NCI-H226 (cell line): ENCODE data around the gene ZNF664.

Source experiments
- DNase-seq: peaks from one replicate; pipeline ENCODE4 v3.0.0-alpha.2; 2015

ZNF664 gene

DNA sequence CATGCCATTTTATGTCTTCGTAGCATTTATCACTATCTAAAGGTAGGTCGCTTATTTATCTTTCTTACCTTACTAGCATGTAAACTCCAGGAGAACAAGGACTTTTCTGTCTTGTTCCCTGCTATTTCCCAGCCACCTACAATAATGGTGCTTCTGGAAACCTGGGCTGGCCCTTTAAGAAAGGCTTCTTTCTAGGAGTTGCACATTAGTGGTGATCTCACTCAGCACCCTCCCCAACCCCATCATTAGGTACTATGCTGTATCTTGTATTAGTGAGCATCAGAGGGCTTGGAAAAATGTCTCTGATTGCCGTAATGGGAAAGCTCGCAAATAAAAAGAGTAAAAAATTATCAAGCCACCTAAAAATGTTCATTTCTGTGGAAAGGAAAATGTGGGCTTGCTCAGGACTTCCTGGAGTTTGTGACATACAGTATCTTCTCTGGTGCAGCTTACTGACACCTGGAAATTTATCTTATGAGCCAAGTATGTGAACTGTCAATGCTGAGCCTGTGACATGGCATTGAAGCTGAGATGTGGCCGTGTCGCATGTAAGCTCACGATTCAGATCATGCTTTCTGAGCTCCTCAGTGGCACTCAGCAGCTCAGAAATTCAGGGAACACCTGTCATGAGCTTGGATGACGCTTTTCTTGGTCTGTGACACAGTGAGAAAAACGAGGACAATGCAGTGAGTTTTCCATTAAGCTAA, 12.8 kb upstream of the ZNF664 start:
- no peak for DNase-seq

DNA sequence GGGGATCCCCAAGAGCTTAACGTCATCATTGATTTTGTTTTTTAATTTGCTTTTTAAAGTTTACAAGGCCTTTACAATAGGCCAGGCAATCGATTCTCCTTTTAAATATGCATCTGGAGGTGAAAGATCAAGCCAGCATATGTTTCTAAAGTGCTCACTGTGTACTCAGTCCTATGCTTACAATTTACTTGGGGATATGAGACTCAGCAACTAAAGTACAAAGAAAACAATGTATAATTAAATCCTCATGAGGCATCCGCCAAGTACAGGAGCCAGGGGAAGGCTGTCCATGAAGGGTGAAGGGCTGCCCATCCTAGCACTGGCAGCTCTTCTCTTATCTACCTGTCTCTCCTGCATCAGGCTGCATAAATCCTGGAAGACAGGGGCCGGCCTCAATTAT, 12.2 kb upstream of the ZNF664 start:
- DNase-seq, result no peak

DNA sequence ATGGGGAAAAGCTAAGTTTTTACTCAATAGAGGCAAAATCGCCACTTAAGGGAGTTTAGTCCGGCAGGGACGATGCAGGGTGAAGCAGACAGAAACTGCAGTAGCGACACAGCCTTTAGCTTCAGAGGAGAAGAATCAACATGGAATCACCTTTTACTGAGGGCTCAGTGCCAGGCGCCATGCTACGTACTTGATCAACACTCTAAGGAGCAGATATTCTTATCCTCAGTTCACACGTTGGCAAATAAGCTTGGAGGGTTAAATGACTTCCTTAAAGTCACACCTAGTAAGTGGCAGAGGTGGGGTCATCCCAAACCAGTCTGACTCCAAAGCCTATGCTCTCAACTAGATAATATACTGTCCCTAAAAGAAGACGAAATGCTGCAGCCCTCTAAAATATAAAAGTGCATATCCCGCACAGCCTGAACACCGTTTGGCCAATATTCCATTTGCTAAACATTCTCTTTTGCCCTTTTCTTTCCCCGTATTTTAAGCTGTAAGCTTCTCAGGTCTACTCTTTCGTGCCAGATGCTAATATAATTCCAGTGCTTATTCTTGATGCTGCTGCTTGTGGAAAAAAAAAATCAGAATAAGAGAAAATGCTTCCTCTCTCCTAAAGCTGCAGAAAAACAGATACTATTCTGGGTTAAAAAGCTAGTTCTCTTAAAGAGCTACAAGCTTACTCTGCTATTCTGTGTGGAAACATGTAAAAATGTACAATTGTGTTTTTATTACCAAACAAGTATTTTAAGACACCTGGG, 11.2 kb upstream of the ZNF664 start:
- DNase-seq, result no peak

DNA sequence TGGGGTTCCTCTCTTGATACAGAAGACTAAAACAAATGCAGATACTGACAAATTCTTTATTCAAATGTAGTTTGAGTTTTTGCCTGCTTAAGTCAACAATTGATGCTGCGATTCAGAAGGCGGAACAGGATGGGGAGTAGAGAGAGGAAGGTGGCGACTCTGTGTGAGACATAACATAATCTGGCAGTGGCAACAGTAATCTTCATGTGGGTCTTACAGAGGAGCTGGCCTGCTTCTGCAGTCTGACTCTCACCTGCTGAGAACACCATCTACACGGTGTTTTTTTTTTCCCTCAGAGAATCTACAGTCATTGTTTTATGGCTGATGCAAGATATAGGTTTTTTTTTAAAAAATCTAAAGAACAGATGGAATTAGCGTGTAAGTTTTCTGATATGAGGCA, 10.5 kb upstream of the ZNF664 start:
- no peak for DNase-seq

DNA sequence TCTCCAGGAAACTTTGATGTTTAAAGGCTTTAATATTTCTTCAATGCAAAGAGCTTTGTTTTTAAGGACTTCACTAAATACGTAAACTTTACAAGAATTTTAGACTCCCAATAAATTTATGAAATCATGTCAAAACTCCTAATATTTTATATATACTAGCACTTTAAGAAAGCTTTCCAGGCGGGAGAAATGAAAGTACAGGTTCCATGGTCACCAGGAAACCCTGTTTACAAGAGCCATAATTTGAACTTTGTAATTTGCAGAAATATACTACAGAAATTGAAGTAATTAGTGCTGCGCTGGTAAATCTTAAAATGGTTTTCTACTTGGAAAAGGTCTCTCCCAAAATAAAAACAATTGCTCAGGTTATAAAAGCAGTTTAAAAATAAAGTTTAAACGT, 9.2 kb upstream of the ZNF664 start:
- no peak for DNase-seq

DNA sequence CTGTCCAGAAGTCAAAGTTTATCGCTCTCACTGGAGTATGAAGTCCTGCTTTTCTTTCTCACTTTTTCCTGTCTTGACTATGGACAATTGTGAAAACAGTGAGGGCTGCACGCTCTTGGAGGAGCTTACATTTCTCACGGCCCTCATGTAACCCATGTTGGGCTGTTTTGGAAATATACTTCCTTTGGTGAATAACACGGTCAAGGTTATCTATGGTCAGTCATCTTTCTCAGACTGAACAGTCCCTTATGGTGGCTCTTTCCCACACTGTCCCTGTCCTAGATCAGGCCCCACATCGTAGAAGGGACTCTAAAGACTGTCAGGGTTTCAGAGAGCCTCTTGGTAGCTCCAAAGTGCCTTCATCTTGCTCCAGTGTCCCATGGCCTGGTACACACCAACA, 7.6 kb upstream of the ZNF664 start:
- no peak for DNase-seq

DNA sequence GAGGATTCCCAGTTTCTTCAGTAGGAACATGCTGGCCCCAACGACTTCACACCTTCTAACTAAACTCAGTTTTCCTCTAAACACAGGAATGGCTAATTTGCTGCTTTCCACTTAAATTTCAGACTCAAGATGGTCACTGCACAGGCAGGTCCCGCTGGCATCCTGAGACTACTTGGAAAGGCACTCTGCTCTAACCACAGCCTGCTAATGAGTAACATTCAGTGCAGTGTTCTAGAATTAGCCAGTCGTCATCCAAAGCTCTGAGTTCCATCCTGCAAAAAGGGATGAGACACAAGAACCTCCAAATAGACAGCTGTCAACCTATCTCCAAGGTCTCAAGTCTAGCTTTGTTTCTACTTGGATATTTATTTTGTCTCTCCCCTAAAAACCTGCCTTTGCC, 6.4 kb upstream of the ZNF664 start:
- no peak for DNase-seq

DNA sequence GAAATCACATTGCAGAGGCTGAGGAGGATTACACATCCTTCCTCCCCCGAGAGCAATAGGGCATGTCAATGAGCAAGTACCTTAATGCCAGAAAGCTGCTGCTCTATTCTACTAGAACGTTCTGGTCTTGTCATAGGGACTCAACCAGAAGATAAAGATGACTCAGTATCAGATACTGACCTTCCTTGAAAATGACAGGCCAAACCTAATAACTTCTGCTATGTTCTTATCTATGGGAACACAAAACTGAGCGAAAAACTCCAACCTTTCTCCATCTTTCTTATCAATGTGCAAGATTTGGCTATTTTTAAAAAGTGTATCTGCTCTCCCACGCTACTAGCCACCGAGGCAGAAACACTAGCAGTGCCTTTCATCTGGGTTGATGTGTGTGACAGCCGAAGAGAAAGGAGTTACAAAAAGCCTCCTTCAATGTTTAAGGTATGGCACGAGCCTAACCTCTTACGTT, 5.9 kb upstream of the ZNF664 start:
- DNase-seq, result no peak

DNA sequence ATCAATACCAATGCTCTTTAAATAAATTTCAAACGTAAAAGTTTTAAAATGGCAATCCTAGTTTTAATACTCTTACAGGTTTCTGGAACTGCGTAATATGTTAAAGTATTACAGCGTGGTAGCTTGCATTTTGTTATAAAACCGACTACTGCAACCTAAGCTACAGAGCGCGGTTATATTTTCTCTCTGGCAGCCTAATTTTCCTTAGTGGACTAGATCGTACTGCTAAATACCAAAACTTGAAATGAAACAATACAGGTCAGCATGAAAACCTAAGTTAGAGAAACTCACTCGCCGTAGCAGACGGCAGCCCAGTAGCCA, 1.6 kb upstream of the ZNF664 start:
- no peak for DNase-seq

DNA sequence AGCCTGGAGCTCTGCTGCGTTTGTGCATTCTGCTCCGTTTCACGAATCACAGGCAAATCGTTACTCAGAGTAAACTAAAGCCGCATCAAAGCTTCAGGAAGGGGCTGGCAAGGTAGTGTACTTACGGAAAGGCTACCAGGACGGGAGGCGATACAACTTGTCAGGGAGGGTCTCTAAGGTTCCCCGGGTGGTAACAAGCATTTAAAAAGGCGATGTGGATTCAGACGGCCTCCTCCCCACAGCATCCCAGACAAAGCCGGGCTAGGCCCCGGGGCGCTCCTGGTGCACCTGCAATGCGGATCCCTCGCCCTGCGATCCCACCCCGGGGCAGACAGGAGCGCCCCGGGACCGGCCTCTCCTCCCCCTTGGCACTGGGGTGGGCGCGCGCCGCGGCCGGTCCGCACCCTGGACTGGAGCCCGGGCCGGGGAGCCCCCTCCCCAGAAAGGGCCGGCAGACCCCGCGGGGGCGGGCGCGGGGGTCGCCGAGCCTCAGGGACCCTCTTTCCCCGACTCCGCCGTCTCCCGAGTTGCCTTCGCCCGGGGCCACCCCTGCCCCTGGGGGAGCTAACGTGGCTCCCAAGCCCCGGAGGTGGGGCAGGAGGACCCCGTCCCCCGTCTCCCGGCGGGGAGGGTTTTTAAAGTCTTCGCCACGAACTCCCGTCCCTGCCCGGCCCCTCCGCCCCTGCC, 1.1 kb upstream of the ZNF664 start:
- no peak for DNase-seq

DNA sequence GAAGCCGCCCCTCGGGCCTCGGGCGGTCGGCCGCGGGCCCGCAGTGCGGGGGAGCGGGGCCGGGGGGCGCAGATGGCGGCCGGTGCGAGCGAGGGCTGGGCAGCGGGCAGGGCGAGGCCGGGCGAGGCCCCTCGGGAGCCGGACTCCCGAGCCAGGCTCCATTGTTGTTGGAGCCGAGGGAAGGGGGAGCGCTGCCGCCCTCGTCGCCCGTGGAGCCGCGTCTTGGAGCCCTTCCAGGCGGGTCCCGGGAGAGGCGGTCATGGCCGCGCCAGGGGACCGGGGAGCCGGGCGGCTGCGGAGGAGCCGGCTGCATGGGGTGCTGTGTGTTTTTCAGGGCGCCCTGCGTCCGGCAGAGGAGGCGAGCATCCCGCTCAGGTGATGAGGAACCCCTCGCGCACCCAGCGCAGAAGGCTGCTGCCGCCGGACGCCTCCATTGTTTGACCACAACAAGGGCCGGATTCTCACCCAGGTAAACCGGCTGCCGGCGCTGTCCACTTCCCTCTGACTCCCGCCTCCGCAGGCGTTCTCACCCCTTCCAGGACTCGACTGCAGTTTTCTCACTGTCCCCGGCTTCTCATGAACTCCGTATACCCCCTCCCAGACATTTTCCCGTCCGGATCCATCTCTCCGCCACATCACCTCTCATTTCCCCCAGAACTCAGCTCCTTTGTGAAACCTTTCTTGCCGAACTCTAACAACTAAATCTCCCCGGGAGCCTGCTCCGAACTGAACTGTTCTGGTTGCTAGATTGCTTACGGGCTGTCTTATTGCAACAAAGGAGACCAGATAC, 732 bp downstream of the ZNF664 start:
- no peak for DNase-seq

DNA sequence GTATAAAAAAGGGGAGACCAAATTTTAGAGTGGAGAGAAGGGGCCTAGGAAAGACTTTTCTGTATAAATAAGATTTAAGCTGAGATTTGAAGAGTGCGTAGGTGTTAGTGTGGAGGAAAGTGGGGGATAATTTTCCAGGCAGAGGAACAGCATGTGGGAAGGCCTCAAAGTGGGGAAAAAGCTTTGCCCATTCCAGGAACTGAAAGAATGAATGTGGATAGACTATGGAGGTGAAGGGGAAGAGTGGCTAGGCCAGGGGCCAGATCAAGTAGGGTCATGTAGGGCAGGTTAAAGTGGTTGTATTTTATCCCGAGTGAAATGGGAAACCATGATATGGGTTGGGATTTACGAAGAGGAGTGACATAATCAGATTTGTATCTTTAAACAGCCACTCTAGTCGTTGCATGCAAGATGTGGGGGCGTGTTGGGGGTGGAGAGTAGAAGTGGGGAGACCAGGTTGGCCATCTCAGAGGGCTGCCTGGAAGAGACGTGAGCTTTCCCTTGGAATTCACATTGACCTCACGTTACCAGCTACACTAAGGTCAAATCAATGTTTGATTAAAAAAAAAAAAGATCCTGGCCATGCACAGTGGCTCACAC, 3.3 kb downstream of the ZNF664 start:
- no peak for DNase-seq

DNA sequence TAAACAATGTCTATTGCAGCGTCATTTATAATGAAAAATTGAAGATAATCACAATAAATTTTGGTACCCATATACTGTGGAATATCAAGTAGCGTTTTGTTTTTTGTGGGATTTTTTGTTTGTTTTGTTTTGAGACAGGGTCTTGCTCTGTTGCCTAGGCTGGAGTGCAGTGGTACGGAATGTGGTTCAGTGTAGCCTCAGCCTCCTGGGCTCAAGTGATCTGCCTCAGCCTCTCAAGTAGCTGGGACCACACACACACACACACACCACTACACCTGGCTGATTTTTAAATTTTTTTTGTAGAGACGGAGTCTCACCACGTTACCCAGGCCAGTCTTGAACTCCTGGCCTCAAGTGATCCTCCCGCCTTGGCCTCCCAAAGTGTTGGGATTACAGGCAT, 6.6 kb downstream of the ZNF664 start:
- DNase-seq, result no peak

DNA sequence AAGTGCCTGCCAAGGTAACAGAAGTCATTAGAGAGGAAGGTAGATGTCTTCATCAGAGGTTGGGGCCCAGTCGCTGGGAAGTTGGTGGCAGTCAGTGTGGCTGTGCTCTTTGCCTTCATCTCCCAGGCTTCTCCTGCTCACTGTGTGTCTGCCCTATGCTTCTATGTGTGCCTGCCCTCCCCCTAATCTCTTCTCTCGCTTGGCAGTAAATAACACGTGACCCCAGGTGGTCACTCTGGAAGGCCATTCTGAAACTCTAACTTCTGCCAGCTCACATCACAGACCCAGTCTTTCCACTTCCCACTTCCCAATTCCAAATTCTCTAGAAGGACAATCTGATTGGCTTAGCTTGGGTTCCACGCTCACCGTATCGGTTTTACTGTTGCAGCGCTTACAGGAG, 9.3 kb downstream of the ZNF664 start:
- DNase-seq, result no peak

DNA sequence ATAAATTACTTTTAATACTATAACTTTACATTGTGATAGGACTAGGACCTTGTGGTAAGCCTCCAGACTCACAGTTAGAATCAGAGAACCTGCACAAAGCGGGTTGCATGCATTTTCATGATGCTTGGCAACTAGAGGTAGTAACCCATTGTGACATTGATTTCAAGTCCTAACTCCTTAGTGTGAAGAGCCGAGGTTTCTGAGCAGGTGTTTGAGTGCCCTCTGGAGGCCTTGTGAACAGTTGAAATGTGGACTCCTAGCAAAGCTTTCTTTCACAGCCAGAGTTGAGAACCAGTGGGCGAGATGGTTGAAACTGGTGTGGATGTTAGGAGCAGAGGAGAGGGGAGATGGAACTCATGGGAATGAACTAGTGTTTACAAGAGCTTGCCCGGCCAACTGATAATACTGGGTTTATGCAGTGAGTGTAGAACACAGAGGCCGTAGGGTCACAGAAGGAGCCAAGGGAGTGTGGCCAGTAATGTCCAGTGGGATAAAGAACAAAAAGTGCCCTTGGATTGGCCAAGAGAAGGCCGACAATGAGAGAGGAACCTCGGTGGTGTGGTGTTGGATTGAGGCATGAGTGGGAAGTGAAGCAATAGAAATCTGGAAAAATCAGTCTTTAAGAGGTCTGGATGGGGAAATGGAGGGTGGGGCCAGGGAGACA, 10.9 kb downstream of the ZNF664 start:
- DNase-seq, result no peak

DNA sequence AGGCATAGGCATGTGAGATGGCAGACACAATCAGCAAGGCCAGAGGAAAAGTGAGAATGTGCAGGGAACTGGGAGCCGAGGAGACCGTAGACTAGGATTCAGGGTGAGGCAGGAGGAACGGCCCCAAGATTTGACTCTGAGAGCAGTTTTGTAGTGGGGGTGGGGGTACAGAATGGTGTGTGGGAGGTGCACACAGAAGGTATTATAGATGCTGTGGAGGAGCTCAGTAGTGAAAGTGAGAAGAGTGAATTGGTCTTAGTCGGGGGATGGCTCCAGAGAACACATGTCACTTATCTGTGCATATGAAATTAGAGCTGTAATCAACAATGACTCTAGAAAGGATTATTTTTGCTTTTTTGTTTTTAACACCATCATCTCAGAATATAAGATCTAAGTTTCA, 11.9 kb downstream of the ZNF664 start:
- DNase-seq, result no peak

DNA sequence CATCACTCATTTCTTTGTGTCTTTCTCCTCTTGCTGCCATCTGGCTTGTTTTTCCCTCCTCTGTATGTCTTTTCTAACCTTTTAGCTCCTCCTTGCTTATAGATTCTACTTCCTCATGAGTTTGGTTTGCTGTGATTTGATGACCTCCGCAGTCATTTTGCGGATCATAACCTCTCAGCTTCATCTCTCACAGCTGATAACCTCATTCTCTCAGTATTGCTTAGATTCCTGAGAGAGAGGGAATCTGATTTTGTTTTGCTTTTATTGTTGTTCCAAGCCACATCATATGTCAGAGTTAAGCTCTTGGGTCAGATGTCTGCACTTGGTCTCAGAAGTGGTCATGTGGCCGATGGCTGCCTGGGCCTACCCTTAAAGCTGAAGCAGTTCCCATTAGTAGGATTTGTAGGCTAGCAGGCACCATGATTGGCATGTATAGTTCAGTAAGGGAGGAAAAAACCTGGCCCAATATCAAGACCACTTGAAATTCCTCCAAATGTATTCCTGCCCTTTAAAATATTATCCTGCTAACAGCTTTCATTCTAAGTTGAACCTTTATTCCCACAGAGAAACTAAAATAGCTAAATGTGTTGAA, 13.5 kb downstream of the ZNF664 start:
- no peak for DNase-seq

DNA sequence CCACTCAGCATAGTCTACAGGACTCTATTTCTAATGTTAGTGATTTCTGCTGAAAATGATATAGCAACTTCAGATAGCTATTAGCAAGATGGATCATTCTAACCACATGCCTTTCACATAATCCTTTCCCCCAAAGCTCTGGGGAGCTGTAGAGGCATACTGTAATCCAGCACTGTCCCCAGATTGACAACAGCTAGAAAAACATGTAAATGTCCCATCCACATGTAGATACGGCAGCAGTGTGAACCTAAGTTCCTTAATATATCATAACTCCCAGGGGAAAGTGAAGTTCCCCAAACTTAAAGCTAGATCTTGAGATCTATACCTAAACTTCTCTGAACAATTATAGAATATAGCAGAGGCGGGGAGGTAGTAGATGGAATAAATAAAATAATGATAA, 14.0 kb downstream of the ZNF664 start:
- DNase-seq, result no peak

DNA sequence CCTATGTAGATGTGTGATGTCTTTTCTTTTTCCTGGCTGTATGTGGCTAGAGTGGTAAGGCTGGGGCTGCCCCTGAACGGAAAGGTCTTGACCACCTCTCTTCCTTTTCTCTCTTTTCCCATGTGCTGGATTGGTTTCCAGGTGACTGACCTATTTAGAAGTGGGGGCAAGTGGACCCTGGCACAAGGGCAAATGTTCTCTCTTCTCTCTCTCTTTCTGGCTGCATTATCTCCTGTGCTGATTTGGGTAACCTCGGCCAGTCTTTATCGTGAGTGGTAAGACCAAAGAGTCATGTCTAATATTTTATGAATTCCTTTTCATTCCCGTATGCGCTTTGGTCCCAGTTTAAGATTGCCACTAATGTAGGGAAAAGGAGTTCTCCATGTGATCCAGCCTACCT, 16.2 kb downstream of the ZNF664 start:
- no peak for DNase-seq

DNA sequence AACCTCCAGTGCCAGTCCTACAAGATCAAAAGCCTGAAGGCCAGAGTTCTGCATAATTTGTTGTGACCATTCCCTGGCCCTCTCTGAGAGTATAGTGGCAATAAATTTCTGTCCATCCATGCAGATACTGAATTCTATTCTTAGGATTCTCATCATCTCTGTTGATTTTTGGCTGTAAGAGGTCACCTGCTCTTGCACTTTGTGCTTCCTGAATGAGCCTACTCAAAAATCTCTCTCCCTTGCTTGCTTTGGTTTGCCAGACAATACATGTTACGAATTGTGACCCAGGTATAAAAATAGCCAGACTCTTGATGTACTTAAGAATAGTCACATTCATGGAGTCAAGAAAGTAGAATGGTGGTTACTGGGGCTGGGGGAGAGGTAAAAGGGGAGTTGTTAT, 16.7 kb downstream of the ZNF664 start:
- DNase-seq, result no peak

DNA sequence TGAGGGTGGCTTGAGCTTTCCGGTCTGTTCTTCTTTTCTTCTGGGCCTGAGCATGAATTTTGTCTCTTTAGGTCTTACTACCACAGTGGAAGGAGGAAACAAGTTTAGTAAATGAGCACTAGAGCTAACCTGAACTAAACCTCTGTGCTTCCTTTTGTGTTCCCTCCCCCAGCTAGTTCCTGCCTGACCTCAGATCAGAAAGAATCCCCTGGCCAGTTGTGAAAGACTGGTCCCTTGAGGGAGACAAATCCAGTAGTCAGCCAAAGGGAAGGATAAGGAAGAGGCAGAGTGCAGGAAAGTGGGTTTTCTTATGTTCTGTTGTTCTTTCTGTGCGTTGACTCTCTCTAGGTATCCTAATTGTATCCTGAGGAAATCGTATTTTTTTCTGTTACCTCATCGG, 17.5 kb downstream of the ZNF664 start:
- no peak for DNase-seq

DNA sequence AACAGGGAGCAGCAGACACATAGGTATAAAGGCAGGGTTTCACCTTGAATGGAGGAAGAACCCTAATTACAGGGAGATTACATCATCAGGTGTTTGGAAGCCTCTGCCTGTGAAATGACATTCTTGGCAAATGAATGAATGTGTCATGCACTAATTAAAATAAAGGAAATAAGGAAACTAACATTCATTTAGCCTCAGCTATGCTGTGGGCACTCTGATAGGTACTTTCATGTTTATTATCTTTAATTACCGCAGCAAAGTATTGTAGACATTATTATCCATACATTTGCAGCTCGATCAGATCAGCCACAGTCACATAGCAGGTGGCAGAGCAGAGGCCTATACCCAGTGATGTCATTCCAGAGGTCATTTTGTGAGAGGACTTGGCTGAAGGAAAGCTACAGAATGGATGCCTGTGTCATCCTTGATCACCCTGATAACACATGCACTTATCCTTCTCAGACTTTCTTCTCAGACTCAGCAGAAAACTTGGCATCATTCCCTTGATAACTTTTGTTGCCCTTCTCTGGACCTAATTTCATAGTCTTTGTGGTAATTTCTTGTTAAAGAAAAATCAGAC, 18.4 kb downstream of the ZNF664 start:
- no peak for DNase-seq
